SW 1271 (cell line): ENCODE data around the gene ZNF79.
"Not testable (repeated sequence)": the region's sequence is repeated elsewhere in the genome, so short reads cannot be mapped to it uniquely, and the experiment has no call there.

Experiments used
- DNase-seq, 2 experiments: peaks; one replicate each; lab custom pipeline; 2025; lab: John Stamatoyannopoulos, UW

The ZNF79 gene

GRCh38 chr9:127457191-127457878 is 33.2 kb downstream of the ZNF79 start:
- DNase-seq = no peak

GRCh38 chr9:127458921-127459320 is 34.7 kb downstream of the ZNF79 start:
- no peak for DNase-seq

GRCh38 chr9:127463382-127463781 is 39.2 kb downstream of the ZNF79 start:
- no peak for DNase-seq

GRCh38 chr9:127463911-127464310 is 39.7 kb downstream of the ZNF79 start:
- DNase-seq = no peak

- not testable (repeated sequence) for DNase-seq
Observed at GRCh38 chr9:127466407-127466917, 42.3 kb downstream of the ZNF79 start.

GRCh38 chr9:127467621-127468020 is 43.4 kb downstream of the ZNF79 start:
- DNase-seq = no peak

- no peak for DNase-seq
Observed at GRCh38 chr9:127470662-127471061, 46.5 kb downstream of the ZNF79 start.

GRCh38 chr9:127473501-127473900 is 49.3 kb downstream of the ZNF79 start:
- DNase-seq = no peak

- no peak for DNase-seq
Observed at GRCh38 chr9:127473932-127474331, 49.8 kb downstream of the ZNF79 start.

- no peak for DNase-seq
Observed at GRCh38 chr9:127474592-127474991, 50.4 kb downstream of the ZNF79 start.

- no peak for DNase-seq
Observed at GRCh38 chr9:127479507-127480081, 55.4 kb downstream of the ZNF79 start.

- no peak for DNase-seq
Observed at GRCh38 chr9:127482662-127483061, 58.5 kb downstream of the ZNF79 start.

GRCh38 chr9:127485995-127486394 is 61.8 kb downstream of the ZNF79 start:
- no peak for DNase-seq

GRCh38 chr9:127488946-127489345 is 64.8 kb downstream of the ZNF79 start:
- DNase-seq = no peak

GRCh38 chr9:127489471-127490115 is 65.4 kb downstream of the ZNF79 start:
- no peak for DNase-seq

- no peak for DNase-seq
Observed at GRCh38 chr9:127490535-127491230, 66.5 kb downstream of the ZNF79 start.

GRCh38 chr9:127491516-127491915 is 67.3 kb downstream of the ZNF79 start:
- DNase-seq = no peak

GRCh38 chr9:127492616-127493015 is 68.4 kb downstream of the ZNF79 start:
- DNase-seq = no peak

- no peak for DNase-seq
Observed at GRCh38 chr9:127493592-127494303, 69.6 kb downstream of the ZNF79 start.

- no peak for DNase-seq
Observed at GRCh38 chr9:127494304-127494702, 70.1 kb downstream of the ZNF79 start.
